Stimulated activated naive CD8-positive, alpha-beta T cell treated with anti-CD3 and anti-CD28 coated beads, Interleukin-15, Interleukin-2, amounts not matched to agents 100 U/mL and 50 U/mL, for 24 hours (primary cell): ENCODE results near the gene CCDC170.

ENCODE experiments used
- ATAC-seq: fragments of 150-1000 bp; cut with Tn5 transposase; one replicate; pipeline ENCODE4 v1.10.0; 2021
- DNase-seq: peaks from one replicate; pipeline ENCODE4 v3.0.0; 2021

Gene CCDC170

GRCh38 chr6:151546941-151547659 lies 53.3 kb downstream of the CCDC170 start:
- no peak for DNase-seq
- no peak for ATAC-seq

- no peak for ATAC-seq
These were observed 54.4 kb downstream of the CCDC170 start for GRCh38 chr6:151548201-151548600.

GRCh38 chr6:151549790-151550189 lies 56.0 kb downstream of the CCDC170 start:
- DNase-seq (no peak), ATAC-seq (no peak)

More at GRCh38 chr6:151548201-151548600, 54.4 kb downstream of the CCDC170 start:
- no peak for DNase-seq

- no peak for DNase-seq
- no peak for ATAC-seq
These were observed 56.8 kb downstream of the CCDC170 start for GRCh38 chr6:151550618-151551017.

- DNase-seq (no peak), ATAC-seq (no peak)
These were observed 57.5 kb downstream of the CCDC170 start for GRCh38 chr6:151551223-151551857.

- no peak for ATAC-seq
- DNase-seq = no peak
These were observed 59.8 kb downstream of the CCDC170 start for GRCh38 chr6:151553416-151554165.

- DNase-seq (no peak), ATAC-seq (no peak)
These were observed 67.4 kb downstream of the CCDC170 start for GRCh38 chr6:151561238-151561637.

GRCh38 chr6:151564654-151565053 lies 70.8 kb downstream of the CCDC170 start:
- ATAC-seq = no peak
- DNase-seq = no peak

- no peak for DNase-seq
- ATAC-seq = no peak
These were observed 72.1 kb downstream of the CCDC170 start for GRCh38 chr6:151565940-151566339.

GRCh38 chr6:151566557-151566956 lies 72.7 kb downstream of the CCDC170 start:
- no peak for ATAC-seq

GRCh38 chr6:151576633-151577032 lies 82.8 kb downstream of the CCDC170 start:
- ATAC-seq (no peak), DNase-seq (no peak)

More at GRCh38 chr6:151566557-151566956, 72.7 kb downstream of the CCDC170 start:
- no peak for DNase-seq

- no peak for ATAC-seq
These were observed 83.4 kb downstream of the CCDC170 start for GRCh38 chr6:151577257-151577656.

GRCh38 chr6:151585741-151586140 lies 91.9 kb downstream of the CCDC170 start:
- no peak for ATAC-seq

More at GRCh38 chr6:151577257-151577656, 83.4 kb downstream of the CCDC170 start:
- no peak for DNase-seq

GRCh38 chr6:151589667-151590066 lies 95.8 kb downstream of the CCDC170 start:
- no peak for DNase-seq
- ATAC-seq = no peak

More at GRCh38 chr6:151585741-151586140, 91.9 kb downstream of the CCDC170 start:
- DNase-seq = no peak

- ATAC-seq = no peak
These were observed 96.9 kb downstream of the CCDC170 start for GRCh38 chr6:151590742-151591141.

GRCh38 chr6:151592449-151593159 lies 98.8 kb downstream of the CCDC170 start:
- ATAC-seq (no peak), DNase-seq (no peak)

More at GRCh38 chr6:151590742-151591141, 96.9 kb downstream of the CCDC170 start:
- DNase-seq = no peak

GRCh38 chr6:151609146-151609902 lies 115.5 kb downstream of the CCDC170 start:
- DNase-seq = no peak
- no peak for ATAC-seq

- ATAC-seq (no peak), DNase-seq (no peak)
These were observed 116.5 kb downstream of the CCDC170 start for GRCh38 chr6:151610326-151610725.

GRCh38 chr6:151614630-151615029 lies 120.8 kb downstream of the CCDC170 start:
- DNase-seq (no peak), ATAC-seq (no peak)

- DNase-seq = no peak
- ATAC-seq = no peak
These were observed 122.3 kb downstream of the CCDC170 start for GRCh38 chr6:151616091-151616513.

- ATAC-seq = no peak
- DNase-seq = no peak
These were observed 122.8 kb downstream of the CCDC170 start for GRCh38 chr6:151616600-151616999.
